ENCODE data around the gene TSR3. TPM values are rescaled to one million over a fixed set of nuclear protein-coding genes. Genes with fewer than 3 reads are reported as not detected.

TSR3 gene
- total and polyA plus RNA-seq, 12 donors: 13.7 to 258 (median 59.6) TPM

DNA sequence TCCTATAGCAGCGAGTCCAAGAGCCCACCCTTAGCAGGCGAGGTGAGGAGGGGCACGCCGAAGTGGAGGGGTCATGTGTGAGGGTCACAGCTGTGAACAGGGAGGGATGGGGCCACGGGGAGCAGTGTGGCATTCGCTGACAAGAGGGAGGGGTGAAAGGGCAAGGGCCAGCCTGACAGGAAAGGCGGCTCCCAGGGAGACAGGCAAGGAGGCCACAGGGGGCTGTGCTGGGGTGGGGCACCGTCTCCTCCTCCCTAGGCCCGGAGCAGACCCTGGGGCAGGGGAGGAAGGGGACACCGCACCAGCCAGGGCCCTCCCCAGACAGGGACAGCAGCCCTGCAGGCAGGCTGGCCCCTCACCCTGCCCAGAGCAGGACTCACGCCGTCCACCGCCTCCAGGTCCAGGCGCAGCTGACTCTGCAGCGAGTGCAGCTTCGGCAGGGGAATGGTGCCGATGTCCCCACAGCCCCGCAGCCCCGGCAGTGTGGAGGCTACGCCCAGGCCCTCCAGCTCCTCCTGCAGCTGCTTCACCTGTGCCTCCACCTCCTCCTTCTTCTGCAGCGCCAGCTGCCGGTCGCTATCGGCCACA lies 15.1 kb upstream of the TSR3 start:
- Histone ChIP-seq H3K27ac (no peak overlapping the region), H3K4me3 (no peak overlapping the region), H3K9me3 (replicated peaks in 1 of 3) (no peaks in the 10 kb centered on the region), H3K36me3 (replicated peaks in 1 of 2) (peaks cover 0 to 72% of the 10 kb centered on the region in 2 donors), H3K27me3 (no peaks in the 10 kb centered on the region), H3K4me1 (replicated peaks in 1 of 2) (peaks cover 0 to 6% of the 10 kb centered on the region in 2 donors)
- intact Hi-C loops (cut with DNase I): loop anchor here in 1 of 2 donors (10.0 kb wide), 1 partner anchor 48 kb away; the partner anchor contains the start of gene UNKL
- 78 to 89% (median 86%) methylated on average over 12 to 24 of the region's 24 CpGs for WGBS, 4 donors
- TF ChIP-seq, protein P1, sequence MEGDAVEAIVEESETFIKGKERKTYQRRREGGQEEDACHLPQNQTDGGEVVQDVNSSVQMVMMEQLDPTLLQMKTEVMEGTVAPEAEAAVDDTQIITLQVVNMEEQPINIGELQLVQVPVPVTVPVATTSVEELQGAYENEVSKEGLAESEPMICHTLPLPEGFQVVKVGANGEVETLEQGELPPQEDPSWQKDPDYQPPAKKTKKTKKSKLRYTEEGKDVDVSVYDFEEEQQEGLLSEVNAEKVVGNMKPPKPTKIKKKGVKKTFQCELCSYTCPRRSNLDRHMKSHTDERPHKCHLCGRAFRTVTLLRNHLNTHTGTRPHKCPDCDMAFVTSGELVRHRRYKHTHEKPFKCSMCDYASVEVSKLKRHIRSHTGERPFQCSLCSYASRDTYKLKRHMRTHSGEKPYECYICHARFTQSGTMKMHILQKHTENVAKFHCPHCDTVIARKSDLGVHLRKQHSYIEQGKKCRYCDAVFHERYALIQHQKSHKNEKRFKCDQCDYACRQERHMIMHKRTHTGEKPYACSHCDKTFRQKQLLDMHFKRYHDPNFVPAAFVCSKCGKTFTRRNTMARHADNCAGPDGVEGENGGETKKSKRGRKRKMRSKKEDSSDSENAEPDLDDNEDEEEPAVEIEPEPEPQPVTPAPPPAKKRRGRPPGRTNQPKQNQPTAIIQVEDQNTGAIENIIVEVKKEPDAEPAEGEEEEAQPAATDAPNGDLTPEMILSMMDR (IDR thresholded peaks at IDR 0.05): no peak
- no peak for TF ChIP-seq POLR2A (IDR thresholded peaks at IDR 0.05)
- DNase-seq: no peak

DNA sequence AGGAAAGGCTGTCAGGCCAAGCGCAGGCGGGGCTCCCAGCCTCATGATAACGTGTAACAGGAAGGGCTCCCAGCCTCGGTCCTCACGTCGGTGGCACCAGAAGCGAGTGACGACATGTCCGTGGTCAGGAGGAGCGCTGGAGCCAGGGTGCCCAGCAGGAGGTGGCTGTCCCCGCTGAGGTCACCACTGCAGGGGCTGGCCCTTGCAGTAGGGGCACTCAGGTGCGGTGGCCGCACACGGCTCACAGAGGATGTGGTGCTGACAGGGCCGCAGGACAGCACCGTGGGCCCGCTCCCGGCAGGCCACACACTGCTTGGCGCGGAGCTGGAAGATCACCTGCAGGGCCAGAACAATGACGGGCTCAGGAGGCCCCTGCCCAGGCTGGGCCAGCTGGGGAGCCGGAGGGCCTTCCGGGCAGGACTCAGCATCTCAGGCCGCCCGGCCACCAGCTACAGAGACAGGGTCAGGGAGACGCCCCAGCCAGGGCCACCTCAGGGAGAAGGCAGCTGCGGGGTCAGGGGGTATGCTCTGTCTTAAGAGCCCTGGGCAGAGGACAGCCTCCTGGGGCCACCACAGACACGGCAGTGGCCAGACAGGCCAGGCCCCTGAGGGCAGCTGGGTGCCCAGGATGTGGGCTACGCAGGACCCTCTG lies 14.5 kb upstream of the TSR3 start:
- Histone ChIP-seq H3K9me3 (replicated peaks in 1 of 3) (no peaks in the 10 kb centered on the region), H3K4me3 (no peak overlapping the region), H3K4me1 (replicated peaks in 1 of 2) (peaks cover 0 to 6% of the 10 kb centered on the region in 2 donors), H3K27me3 (no peaks in the 10 kb centered on the region), H3K27ac (no peak overlapping the region), H3K36me3 (replicated peaks in 1 of 2) (peaks cover 0 to 72% of the 10 kb centered on the region in 2 donors)
- intact Hi-C loops (cut with DNase I): loop anchor here in 1 of 2 donors (10.0 kb wide), 1 partner anchor 49 kb away; the partner anchor contains the start of gene UNKL
- no peak for DNase-seq
- TF ChIP-seq, protein P1 (IDR thresholded peaks at IDR 0.05): no peak
- TF ChIP-seq POLR2A (IDR thresholded peaks at IDR 0.05): no peak
- WGBS, 4 donors: 76 to 92% (median 87%) methylated on average over 10 to 29 of the region's 29 CpGs

DNA sequence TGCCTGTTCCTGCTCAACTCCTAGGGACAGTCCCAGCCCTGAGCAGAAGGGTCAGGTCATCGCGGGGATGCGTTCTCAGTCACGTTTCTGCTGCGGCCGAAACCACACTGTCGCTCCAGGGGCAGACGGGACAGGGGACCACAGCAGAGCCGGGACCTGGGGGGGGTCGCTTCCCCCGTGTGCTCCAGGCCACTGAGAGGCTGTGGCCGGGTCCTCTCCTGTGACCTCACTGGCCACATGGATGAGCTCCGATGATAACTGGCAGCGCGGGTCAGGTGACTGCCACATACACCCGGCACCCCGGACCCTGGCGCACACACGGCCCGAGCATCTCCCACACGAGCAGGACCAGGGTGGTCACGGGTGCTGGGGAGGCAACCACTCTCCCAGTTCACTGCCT lies 12.8 kb upstream of the TSR3 start:
- peak in 1 of 7 donors; percentile 31 for DNase-seq
- Histone ChIP-seq H3K36me3 (replicated peaks in 1 of 2) (peaks cover 0 to 70% of the 10 kb centered on the region in 2 donors), H3K9me3 (replicated peaks in 1 of 3) (no peaks in the 10 kb centered on the region), H3K27me3 (no peaks in the 10 kb centered on the region), H3K4me1 (replicated peaks in 1 of 2) (peaks cover 4 to 6% of the 10 kb centered on the region in 2 donors), H3K27ac (no peak overlapping the region), H3K4me3 (no peak overlapping the region)
- intact Hi-C loops (cut with DNase I): loop anchor here in 1 of 2 donors (10.0 kb wide), 1 partner anchor 50 kb away; the partner anchor contains the start of gene UNKL
- 81 to 91% (median 87%) methylated on average over 11 to 22 of the region's 22 CpGs for WGBS, 4 donors
- TF ChIP-seq, protein P1 (IDR thresholded peaks at IDR 0.05): no peak
- no peak for TF ChIP-seq POLR2A (IDR thresholded peaks at IDR 0.05)

DNA sequence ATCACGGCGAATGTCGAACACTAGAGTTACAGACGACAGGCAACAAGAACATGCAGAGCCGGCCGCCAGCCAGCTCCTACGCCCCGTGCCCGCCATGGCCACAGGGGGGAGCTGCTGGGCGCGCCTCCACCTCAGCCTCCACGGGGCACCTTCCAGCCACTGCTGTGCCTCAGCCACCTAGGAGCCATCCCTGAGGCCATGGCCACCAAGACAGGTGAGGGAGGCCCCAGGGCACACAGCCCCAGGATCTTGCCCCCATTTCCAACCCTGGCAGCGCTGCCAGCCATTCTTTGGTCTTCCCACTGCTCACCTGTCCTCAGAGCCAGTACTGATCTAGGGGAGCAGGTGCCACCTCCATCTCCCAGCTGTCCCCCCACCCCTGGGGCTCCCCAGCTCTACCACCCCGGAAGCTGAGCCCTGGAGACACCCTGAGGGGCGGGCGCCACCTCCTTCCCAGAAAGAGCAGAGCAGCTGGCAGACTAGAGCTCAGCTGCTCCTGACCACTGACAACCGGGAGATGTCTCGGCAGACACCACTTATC lies 11.9 kb upstream of the TSR3 start:
- 32 to 63% (median 38%) methylated on average over 8 to 18 of the region's 18 CpGs for WGBS, 4 donors
- Histone ChIP-seq H3K4me1 (replicated peaks in 1 of 2) (peaks cover 13 to 14% of the 10 kb centered on the region in 2 donors), H3K36me3 (replicated peaks in 1 of 2) (peaks cover 0 to 67% of the 10 kb centered on the region in 2 donors), H3K27ac (peak overlapping the region in 3 of 5 donors; percentile 18 to 82 (median 60)), H3K27me3 (no peaks in the 10 kb centered on the region), H3K4me3 (no peak overlapping the region), H3K9me3 (replicated peaks in 1 of 3) (no peaks in the 10 kb centered on the region)
- peak; percentile 71 to 85 (median 81) for DNase-seq
- no peak for TF ChIP-seq POLR2A (IDR thresholded peaks at IDR 0.05)
- TF ChIP-seq, protein P1 (IDR thresholded peaks at IDR 0.05): peak; percentile 67 to 83 (median 74)
- intact Hi-C loops (cut with DNase I): loop anchor here in 1 of 2 donors (10.0 kb wide), 1 partner anchor 51 kb away; the partner anchor contains the start of gene UNKL

All from adrenal gland (tissue), 12 donors.